Tibial nerve (tissue), 3 donors: ENCODE measurements around the gene NME8.

Experiments used
- POLR2A ChIP-seq, 2 donors: fragments of 450-650 bp; IDR thresholded peaks; one replicate each; pipeline ENCODE4 v1.6.1; 2017; ENCODE audit warnings: antibody characterized with exemption in 2 of 2, mild to moderate bottlenecking in 2 of 2, moderate library complexity in 2 of 2
- TF ChIP-seq, protein P1 (sequence below), 5 experiments: fragments of 200-600 bp in 3 of 5; fragments of 450-650 bp in 2 of 5; sonication (generic) in 3 of 5; IDR thresholded peaks; one replicate each; pipeline ENCODE4 v1.5.1; 2016 to 2019; ENCODE audit warnings: antibody characterized with exemption in 5 of 5, mild to moderate bottlenecking in 3 of 5, moderate library complexity in 2 of 5

DNA sequence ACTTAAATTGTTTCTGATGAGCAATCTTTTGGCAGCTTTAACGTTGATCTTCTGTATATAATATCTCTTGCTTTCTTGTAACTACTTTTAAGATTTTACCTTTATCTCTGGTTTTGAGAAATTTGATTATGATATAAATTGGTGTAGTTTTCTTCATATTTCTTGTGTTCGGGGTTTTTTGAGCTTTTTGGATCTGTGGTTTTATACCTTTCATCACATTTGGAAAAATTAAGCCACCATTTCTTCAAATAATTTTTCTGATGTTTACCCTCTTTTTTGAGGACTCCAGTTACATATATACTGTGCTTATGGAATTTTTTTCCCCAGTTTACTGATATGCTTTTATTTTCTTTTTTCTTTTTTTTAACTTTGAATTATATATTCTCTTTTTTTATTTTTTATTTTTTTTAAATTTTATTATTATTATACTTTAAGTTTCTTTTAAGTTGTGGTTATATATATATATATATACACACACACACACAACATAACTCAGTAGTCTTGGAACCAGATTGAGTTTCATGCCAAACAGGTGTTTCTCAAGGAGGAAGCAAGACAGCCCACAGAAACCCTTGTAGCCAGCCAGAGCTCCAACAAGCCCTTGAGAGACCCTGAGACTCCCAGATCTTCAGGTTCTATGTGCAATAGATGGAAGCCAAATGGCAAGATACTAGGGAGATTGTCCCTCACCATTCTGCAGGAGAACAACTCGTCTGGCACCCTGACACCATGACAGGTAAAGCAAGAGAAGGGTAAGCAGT is 27.5 kb upstream of the NME8 start:
- no peak for TF ChIP-seq POLR2A (IDR thresholded peaks at IDR 0.05)
- TF ChIP-seq, protein P1, sequence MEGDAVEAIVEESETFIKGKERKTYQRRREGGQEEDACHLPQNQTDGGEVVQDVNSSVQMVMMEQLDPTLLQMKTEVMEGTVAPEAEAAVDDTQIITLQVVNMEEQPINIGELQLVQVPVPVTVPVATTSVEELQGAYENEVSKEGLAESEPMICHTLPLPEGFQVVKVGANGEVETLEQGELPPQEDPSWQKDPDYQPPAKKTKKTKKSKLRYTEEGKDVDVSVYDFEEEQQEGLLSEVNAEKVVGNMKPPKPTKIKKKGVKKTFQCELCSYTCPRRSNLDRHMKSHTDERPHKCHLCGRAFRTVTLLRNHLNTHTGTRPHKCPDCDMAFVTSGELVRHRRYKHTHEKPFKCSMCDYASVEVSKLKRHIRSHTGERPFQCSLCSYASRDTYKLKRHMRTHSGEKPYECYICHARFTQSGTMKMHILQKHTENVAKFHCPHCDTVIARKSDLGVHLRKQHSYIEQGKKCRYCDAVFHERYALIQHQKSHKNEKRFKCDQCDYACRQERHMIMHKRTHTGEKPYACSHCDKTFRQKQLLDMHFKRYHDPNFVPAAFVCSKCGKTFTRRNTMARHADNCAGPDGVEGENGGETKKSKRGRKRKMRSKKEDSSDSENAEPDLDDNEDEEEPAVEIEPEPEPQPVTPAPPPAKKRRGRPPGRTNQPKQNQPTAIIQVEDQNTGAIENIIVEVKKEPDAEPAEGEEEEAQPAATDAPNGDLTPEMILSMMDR (IDR thresholded peaks at IDR 0.05) = no peak
